Measurements from ENCODE around the gene AGTPBP1.

DNA sequence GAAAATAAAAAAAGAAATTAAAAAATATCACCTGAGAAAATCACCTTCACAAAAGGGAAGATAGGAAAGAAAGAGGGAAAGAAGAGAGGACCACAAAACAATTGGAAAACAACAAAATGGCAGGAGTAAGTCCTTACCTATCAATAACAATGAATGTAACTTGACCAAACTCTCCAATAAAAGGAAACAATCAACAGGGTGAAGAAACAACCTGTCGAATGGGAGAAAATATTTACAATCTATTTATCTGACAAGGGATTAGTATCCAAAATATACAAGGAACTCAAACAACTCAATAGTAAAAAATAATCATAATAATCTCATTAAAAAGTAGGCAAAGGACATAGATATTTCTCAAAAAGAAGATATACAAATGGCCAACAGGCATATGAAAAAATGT is 135.8 kb downstream of the AGTPBP1 start:
- TF ChIP-seq, protein P1, sequence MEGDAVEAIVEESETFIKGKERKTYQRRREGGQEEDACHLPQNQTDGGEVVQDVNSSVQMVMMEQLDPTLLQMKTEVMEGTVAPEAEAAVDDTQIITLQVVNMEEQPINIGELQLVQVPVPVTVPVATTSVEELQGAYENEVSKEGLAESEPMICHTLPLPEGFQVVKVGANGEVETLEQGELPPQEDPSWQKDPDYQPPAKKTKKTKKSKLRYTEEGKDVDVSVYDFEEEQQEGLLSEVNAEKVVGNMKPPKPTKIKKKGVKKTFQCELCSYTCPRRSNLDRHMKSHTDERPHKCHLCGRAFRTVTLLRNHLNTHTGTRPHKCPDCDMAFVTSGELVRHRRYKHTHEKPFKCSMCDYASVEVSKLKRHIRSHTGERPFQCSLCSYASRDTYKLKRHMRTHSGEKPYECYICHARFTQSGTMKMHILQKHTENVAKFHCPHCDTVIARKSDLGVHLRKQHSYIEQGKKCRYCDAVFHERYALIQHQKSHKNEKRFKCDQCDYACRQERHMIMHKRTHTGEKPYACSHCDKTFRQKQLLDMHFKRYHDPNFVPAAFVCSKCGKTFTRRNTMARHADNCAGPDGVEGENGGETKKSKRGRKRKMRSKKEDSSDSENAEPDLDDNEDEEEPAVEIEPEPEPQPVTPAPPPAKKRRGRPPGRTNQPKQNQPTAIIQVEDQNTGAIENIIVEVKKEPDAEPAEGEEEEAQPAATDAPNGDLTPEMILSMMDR (IDR thresholded peaks at IDR 0.05): no peak
- TF ChIP-seq POLR2A (IDR thresholded peaks at IDR 0.05): no peak
